Small intestine (tissue), 7 donors: ENCODE data around the gene ENDOD1. TPM values are rescaled to one million over a fixed set of nuclear protein-coding genes. Genes with fewer than 3 reads are reported as not detected.

Experiments
- DNase-seq, 2 donors: peaks; one replicate each; pipeline versions ENCODE4 v3.0.0 to v3.0.0-alpha.2; 2013
- FAIRE-seq: peaks from 2 replicates; lab custom pipeline; 2012; peaks lifted over from hg19 to GRCh38; lab: Jason Lieb, UNC
- H3K27ac ChIP-seq, 3 donors: one replicate each; pipeline ENCODE4 v1.5.1; 2013; ENCODE audit warnings: low read length in 2 of 3, mild to moderate bottlenecking in 2 of 3, control low read depth in 1 of 3, inconsistent platforms in 1 of 3, low read depth in 1 of 3, moderate library complexity in 1 of 3
- H3K27me3 ChIP-seq, 3 donors: one replicate each; pipeline ENCODE4 v1.6.1; 2013; ENCODE audit warnings: low read length in 3 of 3, inconsistent platforms in 1 of 3; ENCODE audit not compliant: control insufficient read depth in 3 of 3, insufficient read depth in 3 of 3
- H3K36me3 ChIP-seq, 3 donors: one replicate each; pipeline ENCODE4 v1.6.1; 2013; ENCODE audit warnings: low read length in 3 of 3, inconsistent platforms in 1 of 3, low read depth in 1 of 3, mild to moderate bottlenecking in 1 of 3, moderate library complexity in 1 of 3; ENCODE audit not compliant: control insufficient read depth in 3 of 3, insufficient read depth in 2 of 3
- H3K4me1 ChIP-seq, 3 donors: one replicate each; pipeline ENCODE4 v1.6.1; 2013; ENCODE audit warnings: low read length in 2 of 3, inconsistent platforms in 1 of 3, low read depth in 1 of 3, mild to moderate bottlenecking in 1 of 3, moderate library complexity in 1 of 3; ENCODE audit not compliant: control insufficient read depth in 3 of 3, insufficient read depth in 2 of 3
- H3K4me3 ChIP-seq, 3 donors: one replicate each; pipeline ENCODE4 v1.5.1; 2013; ENCODE audit warnings: low read length in 3 of 3, control low read depth in 1 of 3, inconsistent platforms in 1 of 3, low read depth in 1 of 3, mild to moderate bottlenecking in 1 of 3, moderate library complexity in 1 of 3
- H3K9me3 ChIP-seq, 2 donors: one replicate each; pipeline ENCODE4 v1.6.1; 2013; ENCODE audit warnings: low read depth in 1 of 2, low read length in 1 of 2; ENCODE audit not compliant: control insufficient read depth in 2 of 2, insufficient read depth in 1 of 2
- WGBS, 3 donors: extraction: QIAGEN DNeasy Blood & Tissue Kit; methylation state at CpG; one replicate each; pipeline ENCODE4 v1.1.7; 2013; 5-methylcytosine and 5-hydroxymethylcytosine counted together
- polyA plus RNA-seq, 4 donors: library from polyadenylated mRNA; stranded (reverse) in 3 of 4; unstranded in 1 of 4; fragments of 200-250 nt in 3 of 4; fragments of 120-200 nt in 1 of 4; gene quantifications; one replicate each; pipeline versions ENCODE4 v1.2.1 to v1.2.3, GENCODE V29; 2013
- donor health status: healthy with polysubstance abuse.
- donor health status: control.
- donor health status: control.
- donor health status: Bipolar disorder and iron deficiency.
- donor health status: healthy.

Gene ENDOD1
- polyA plus RNA-seq, 4 donors: 4.3 to 38.2 (median 12.2) TPM

GRCh38 chr11:95088946-95089619, 563 bp upstream of the ENDOD1 start:
- FAIRE-seq: no peak
- no peaks in the 10 kb centered on the region for H3K9me3 ChIP-seq
- peak overlapping the region; percentile 81 to 96 (median 85) for H3K27ac ChIP-seq
- H3K36me3 ChIP-seq: no peaks in the 10 kb centered on the region
- 11 to 19% (median 16%) methylated on average over 23 to 27 of the region's 27 CpGs for WGBS, 3 donors
- peaks cover 4 to 34% (median 12%) of the 10 kb centered on the region in 3 donors for H3K4me1 ChIP-seq
- DNase-seq: no peak
- H3K4me3 ChIP-seq: peak overlapping the region; percentile 53 to 70 (median 55)
- no peaks in the 10 kb centered on the region for H3K27me3 ChIP-seq

GRCh38 chr11:95091663-95092180, 2.1 kb downstream of the ENDOD1 start:
- H3K4me3 ChIP-seq: no peak overlapping the region
- peak overlapping the region in 1 of 3 donors; percentile 88 for H3K27ac ChIP-seq

GRCh38 chr11:95092549-95093324, 3.1 kb downstream of the ENDOD1 start:
- no peaks in the 10 kb centered on the region for H3K27me3 ChIP-seq
- FAIRE-seq: no peak
- peak overlapping the region; percentile 69 to 88 (median 82) for H3K27ac ChIP-seq
- H3K4me1 ChIP-seq: peaks cover 4 to 34% (median 12%) of the 10 kb centered on the region in 3 donors
- peak; percentile 87 to 93 for DNase-seq
- H3K36me3 ChIP-seq: no peaks in the 10 kb centered on the region
- no peaks in the 10 kb centered on the region for H3K9me3 ChIP-seq
- WGBS, 3 donors: 30 to 45% (median 33%) methylated on average over 5 of the region's 5 CpGs
- no peak overlapping the region for H3K4me3 ChIP-seq

More at GRCh38 chr11:95091663-95092180, 2.1 kb downstream of the ENDOD1 start:
- Histone ChIP-seq H3K27me3 (no peaks in the 10 kb centered on the region), H3K36me3 (no peaks in the 10 kb centered on the region), H3K9me3 (no peaks in the 10 kb centered on the region), H3K4me1 (peaks cover 4 to 34% (median 12%) of the 10 kb centered on the region in 3 donors)
- FAIRE-seq (no peak), DNase-seq (peak; percentile 56 to 82)

GRCh38 chr11:95093548-95093947, 3.9 kb downstream of the ENDOD1 start:
- Histone ChIP-seq H3K4me3 (no peak overlapping the region), H3K9me3 (no peaks in the 10 kb centered on the region), H3K27me3 (no peaks in the 10 kb centered on the region), H3K36me3 (no peaks in the 10 kb centered on the region), H3K27ac (peak overlapping the region in 2 of 3 donors; percentile 8 to 88), H3K4me1 (peaks cover 4 to 34% (median 12%) of the 10 kb centered on the region in 3 donors)
- DNase-seq (no peak), FAIRE-seq (no peak)
- 67 to 90% (median 80%) methylated on average over 3 of the region's 3 CpGs for WGBS, 3 donors

GRCh38 chr11:95095858-95096587, 6.4 kb downstream of the ENDOD1 start:
- Histone ChIP-seq H3K27ac (no peak overlapping the region), H3K4me1 (peaks cover 1 to 27% (median 14%) of the 10 kb centered on the region in 3 donors), H3K9me3 (no peaks in the 10 kb centered on the region), H3K4me3 (no peak overlapping the region), H3K36me3 (no peaks in the 10 kb centered on the region), H3K27me3 (no peaks in the 10 kb centered on the region)
- 43 to 75% (median 58%) methylated on average over 4 of the region's 4 CpGs for WGBS, 3 donors
- DNase-seq: no peak
- no peak for FAIRE-seq

- Histone ChIP-seq H3K36me3 (no peaks in the 10 kb centered on the region), H3K27me3 (no peaks in the 10 kb centered on the region), H3K4me3 (no peak overlapping the region), H3K27ac (no peak overlapping the region), H3K9me3 (no peaks in the 10 kb centered on the region), H3K4me1 (peaks cover 0 to 15% (median 10%) of the 10 kb centered on the region in 3 donors)
- WGBS, 3 donors: 74 to 81% (median 79%) methylated on average over 3 of the region's 3 CpGs
- no peak for DNase-seq
- no peak for FAIRE-seq
Measured at GRCh38 chr11:95097209-95097608, 7.6 kb downstream of the ENDOD1 start.

- no peak for FAIRE-seq
- DNase-seq: peak; percentile 16 to 69
- Histone ChIP-seq H3K4me3 (no peak overlapping the region), H3K27me3 (no peaks in the 10 kb centered on the region), H3K9me3 (no peaks in the 10 kb centered on the region), H3K4me1 (peaks cover 0 to 5% (median 0%) of the 10 kb centered on the region in 3 donors), H3K36me3 (no peaks in the 10 kb centered on the region), H3K27ac (no peak overlapping the region)
- WGBS, 3 donors: 31 to 65% (median 45%) methylated on average over 3 of the region's 3 CpGs
Measured at GRCh38 chr11:95098826-95099225, 9.2 kb downstream of the ENDOD1 start.

- WGBS, 3 donors: 84 to 94% (median 87%) methylated on average over 4 of the region's 4 CpGs
- Histone ChIP-seq H3K36me3 (no peaks in the 10 kb centered on the region), H3K4me3 (no peak overlapping the region), H3K4me1 (peaks cover 0 to 5% (median 0%) of the 10 kb centered on the region in 3 donors), H3K9me3 (no peaks in the 10 kb centered on the region), H3K27ac (no peak overlapping the region), H3K27me3 (no peaks in the 10 kb centered on the region)
- DNase-seq (no peak), FAIRE-seq (no peak)
Measured at GRCh38 chr11:95100191-95100648, 10.6 kb downstream of the ENDOD1 start.
